Measurements from ENCODE around the gene SV2A.

SV2A gene

DNA sequence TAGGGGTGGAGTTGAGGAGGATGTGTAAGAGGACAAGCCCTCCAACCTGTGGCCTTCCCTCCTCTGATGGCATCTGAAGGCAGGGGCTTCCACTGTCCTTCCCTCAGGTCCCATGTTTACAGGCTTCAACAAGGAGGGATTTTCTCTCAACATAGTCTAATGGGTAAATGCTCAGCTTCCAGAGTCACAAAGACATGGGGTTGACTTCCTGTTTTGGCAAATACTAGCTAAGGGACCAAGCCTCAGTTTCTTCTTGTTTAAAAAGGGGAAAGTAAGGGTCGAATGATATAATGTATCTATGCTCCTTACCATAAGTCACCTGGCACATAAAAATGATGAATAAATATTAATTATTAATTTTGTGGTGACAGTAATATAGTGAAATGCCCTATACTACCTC, 3.1 kb downstream of the SV2A start:
- TF ChIP-seq, protein P1, sequence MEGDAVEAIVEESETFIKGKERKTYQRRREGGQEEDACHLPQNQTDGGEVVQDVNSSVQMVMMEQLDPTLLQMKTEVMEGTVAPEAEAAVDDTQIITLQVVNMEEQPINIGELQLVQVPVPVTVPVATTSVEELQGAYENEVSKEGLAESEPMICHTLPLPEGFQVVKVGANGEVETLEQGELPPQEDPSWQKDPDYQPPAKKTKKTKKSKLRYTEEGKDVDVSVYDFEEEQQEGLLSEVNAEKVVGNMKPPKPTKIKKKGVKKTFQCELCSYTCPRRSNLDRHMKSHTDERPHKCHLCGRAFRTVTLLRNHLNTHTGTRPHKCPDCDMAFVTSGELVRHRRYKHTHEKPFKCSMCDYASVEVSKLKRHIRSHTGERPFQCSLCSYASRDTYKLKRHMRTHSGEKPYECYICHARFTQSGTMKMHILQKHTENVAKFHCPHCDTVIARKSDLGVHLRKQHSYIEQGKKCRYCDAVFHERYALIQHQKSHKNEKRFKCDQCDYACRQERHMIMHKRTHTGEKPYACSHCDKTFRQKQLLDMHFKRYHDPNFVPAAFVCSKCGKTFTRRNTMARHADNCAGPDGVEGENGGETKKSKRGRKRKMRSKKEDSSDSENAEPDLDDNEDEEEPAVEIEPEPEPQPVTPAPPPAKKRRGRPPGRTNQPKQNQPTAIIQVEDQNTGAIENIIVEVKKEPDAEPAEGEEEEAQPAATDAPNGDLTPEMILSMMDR (IDR thresholded peaks at IDR 0.05; ENCODE audit: low read length, missing control alignments): no peak
- no peak overlapping the region for H3K4me3 ChIP-seq (replicated peaks; ENCODE audit: low read depth, low read length)
- DNase-seq (ENCODE audit: low read depth): no peak

DNA sequence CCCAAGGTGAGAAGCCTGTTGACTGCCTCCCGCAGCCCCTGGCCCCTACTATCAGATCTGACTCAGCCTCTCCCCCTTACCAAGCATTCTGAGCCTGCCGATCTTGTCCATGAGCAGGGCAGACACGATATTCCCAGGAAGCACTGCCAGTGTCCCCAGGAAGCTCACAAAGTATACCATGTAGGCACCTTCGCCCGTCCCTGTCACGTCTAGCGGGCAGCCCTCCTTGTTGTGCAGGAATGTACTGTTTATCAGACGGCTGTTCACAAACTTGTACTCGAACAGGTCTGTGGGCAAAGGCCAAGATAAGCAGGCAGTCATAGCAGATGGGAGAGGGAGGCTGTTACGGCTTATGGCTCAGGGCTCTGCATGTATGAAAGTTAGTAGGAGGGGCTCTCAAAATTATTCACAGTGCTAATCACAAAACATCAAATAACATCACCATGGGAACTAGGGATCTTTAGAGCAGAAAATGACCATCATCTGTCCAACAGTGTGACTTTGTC, 11.0 kb downstream of the SV2A start:
- no peak for DNase-seq (ENCODE audit: low read depth)
- TF ChIP-seq, protein P1 (IDR thresholded peaks at IDR 0.05; ENCODE audit: low read length, missing control alignments): no peak
- H3K4me3 ChIP-seq (replicated peaks; ENCODE audit: low read depth, low read length): no peak overlapping the region

DNA sequence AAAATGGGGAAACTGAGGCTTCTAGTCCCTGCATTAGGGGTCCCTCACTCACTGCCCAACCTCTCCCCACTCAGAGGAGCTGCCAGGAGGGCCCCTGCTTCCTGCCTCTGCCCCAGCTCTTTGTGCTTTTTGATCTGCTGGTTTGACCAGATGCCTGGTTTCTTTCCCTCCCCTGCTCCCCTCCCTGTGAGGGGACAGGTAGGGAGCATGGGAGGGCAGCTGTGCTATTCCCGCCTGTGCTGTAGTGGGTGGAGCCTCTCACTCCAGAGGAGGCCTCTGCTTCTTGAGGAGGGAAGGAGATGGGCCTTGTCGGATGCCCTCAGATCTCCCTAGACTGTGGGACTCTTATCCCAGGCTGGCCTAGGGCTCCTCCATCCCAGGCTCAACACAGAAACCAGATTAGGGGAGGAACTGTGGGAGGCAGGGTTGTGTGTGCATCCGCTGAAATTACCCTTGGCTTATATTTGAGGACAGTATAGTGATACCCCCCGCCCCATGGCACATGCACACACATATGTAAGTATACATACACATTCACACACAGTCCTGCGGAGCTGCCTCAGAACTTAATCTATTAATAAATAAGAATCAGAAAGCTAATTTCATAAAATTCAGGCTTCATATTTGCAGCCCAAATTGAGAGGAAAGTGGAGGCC, 13.7 kb downstream of the SV2A start:
- no peak overlapping the region for H3K4me3 ChIP-seq (replicated peaks; ENCODE audit: low read depth, low read length)
- TF ChIP-seq, protein P1 (IDR thresholded peaks at IDR 0.05; ENCODE audit: low read length, missing control alignments): no peak
- no peak for DNase-seq (ENCODE audit: low read depth)

DNA sequence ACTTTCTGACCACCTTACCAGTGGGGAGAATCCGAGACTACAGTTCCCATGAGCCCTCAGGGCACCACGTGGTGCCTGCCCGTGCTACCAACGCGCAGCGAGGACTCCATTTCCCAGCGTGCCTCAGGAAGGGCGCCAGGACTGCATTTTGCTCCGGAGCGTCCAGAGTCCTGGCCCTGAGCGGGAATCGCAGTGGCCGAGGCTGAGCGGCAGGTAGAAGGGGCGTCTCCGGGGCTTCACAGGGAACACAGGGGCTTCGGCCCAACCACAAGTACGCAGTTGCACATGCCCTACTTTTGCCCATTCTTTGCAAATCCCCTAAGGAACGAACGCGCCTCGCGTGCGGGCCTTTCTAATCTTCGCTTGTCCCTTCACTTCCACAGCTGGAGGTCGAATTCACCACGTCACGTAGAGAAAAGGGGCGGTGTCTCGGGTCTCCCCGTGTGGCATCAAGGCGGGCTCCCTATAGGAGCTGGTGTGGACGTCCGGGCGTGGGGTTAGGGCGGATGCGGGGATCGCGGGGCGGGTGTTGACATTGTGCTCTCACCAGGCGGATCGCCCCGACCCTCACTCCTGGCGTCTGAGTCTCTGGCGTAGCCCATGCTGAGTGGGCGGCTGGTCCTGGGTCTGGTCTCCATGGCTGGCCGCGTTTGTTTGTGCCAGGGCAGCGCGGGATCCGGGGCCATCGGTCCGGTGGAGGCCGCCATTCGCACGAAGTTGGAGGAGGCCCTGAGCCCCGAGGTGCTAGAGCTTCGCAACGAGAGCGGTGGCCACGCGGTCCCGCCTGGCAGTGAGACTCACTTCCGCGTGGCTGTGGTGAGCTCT, 18.0 kb downstream of the SV2A start, which contains the start of gene BOLA1:
Gene BOLA1, plus strand, starts transcription at position 109 of the 825 bp plus-strand sequence. Its CDS starts 492 bp downstream, at position 601.
- TF ChIP-seq, protein P1 (IDR thresholded peaks at IDR 0.05; ENCODE audit: low read length, missing control alignments): no peak
- DNase-seq (ENCODE audit: low read depth): peak; percentile 90
- H3K4me3 ChIP-seq (replicated peaks; ENCODE audit: low read depth, low read length): peak within 1 kb of the TSS; percentile 66

DNA sequence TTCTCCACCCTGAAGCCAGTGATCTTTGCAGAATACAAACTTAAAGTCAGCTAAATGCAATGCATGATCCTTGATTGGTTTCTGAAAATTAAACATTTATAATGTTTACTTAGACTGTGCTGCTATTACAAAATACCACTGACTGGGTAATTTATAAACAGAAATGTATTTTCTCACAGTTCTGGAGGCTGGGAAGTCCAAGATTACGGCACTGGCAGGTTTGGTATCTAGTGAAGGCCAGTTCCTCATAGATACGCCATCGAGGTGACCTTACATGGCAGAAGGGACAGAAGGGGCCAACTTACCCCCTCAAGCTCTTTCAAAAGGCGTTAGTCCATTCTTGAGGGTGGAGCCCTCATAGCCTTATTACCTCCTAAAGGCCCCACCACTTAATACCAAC, 21.1 kb downstream of the SV2A start:
- no peak overlapping the region for H3K4me3 ChIP-seq (replicated peaks; ENCODE audit: low read depth, low read length)
- TF ChIP-seq, protein P1 (IDR thresholded peaks at IDR 0.05; ENCODE audit: low read length, missing control alignments): no peak
- DNase-seq (ENCODE audit: low read depth): no peak

DNA sequence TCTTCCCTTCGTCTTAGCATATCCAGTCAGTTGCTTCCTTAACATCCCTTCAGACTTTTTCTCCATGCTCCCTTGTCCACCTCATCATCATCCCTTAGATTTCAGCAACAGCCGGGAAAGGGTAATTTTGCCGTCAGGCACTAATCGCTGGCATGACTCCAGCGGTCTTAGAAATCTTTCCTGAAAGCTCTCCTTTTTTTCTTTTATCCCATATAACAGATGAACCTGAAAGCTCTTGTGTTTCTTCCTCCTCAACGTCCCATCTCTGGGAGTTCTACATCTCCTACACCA, 28.7 kb downstream of the SV2A start:
- TF ChIP-seq, protein P1 (IDR thresholded peaks at IDR 0.05; ENCODE audit: low read length, missing control alignments): no peak
- peak; percentile 65 for DNase-seq (ENCODE audit: low read depth)
- peak overlapping the region; percentile 73 for H3K4me3 ChIP-seq (replicated peaks; ENCODE audit: low read depth, low read length)

Measured in fibroblast of pulmonary artery (primary cell).